AG20443 (cell line): Measurements from ENCODE around the gene ENO4.
A peak's percentile ranks its signal among the peaks of the same experiment; 100 is the strongest.

ENCODE experiments used
- DNase-seq: peaks from one replicate; pipeline ENCODE4 v3.0.0; 2012; ENCODE audit warnings: low spot score, mixed read lengths

ENO4 gene

DNA sequence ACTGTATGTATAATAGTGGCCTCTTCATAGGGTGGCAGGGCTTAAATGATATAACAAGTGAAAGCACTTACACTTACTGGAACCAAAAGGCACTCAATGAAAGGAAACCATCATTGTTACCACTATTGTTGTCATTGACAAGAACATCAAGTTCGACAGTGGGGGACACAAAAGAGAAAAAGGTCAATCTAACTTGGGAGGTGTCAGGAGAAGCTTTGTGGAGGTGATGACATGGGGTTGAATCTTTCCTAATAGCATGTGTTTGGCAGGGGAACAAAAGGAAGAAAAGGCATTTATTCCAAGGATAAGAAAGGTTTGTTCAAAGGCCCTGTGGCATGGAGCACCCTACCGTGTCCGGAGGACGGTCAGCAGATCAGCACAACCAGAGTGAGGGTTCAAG is 18.2 kb upstream of the ENO4 start:
- DNase-seq: no peak

DNA sequence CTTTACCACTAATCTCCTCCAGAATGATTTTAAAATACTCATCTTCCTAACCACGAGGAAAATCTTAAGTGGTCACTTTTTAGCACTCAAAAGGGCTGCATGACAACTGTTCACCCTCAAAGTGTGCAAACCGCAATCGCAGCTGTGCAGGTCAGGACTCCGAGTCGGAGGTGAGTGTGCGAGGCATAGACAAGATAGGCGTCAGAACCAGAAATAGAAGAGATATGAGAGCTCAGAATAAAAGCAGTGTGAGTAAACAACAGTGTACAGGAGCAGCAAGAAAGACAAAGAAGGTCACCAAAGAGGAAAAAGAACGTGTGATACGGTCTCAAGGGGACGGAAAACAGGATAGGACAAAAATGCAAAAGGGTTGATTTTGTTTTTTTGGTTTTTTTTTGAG is 17.5 kb upstream of the ENO4 start:
- DNase-seq: no peak

DNA sequence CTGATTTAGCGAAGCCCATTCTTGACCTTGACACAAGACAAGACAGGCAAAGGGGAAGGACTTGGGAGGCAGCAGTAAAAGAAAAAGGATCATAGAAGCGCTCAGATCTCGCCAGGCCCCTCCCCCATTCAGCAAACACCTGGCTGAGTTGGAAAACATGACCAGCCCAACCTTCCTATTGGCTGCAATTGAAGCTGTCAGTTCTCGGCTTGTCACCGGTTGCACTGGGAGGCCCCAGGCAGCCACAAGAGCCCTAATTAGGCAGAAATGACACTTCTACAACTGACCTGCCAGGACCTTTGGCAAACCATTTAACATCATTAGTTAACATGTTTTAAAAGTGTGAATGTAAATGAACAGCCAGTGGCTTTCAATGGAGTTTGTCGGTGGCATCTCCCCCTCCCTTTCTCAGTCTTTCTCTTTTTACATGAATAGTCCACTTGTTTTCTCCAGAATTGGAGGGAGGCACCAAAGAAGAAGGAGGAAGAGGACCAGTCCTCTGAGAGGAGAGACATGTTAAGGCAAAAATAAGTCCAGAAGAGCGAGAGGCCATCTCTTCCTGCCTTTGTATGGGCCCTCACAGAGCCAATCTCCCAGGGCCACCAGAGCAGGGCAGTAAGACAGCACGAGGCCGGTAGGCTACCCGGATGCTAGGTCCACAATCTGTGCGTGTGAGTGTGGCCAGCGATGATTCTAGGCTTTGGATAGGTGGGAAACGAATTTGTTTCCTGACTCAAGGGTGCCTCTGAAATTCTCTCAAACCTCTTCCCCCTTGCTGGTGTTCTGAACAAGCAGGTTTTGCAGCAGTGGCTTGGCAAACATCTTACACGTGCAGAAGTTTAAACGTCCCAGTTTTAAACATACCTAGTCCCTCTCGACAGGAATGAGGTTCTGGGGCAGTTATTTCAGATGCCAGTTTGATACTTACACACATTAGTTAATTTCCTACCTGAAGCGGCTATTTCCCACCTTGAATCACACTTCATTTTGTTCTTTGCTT is 15.0 kb upstream of the ENO4 start:
- DNase-seq: no peak

DNA sequence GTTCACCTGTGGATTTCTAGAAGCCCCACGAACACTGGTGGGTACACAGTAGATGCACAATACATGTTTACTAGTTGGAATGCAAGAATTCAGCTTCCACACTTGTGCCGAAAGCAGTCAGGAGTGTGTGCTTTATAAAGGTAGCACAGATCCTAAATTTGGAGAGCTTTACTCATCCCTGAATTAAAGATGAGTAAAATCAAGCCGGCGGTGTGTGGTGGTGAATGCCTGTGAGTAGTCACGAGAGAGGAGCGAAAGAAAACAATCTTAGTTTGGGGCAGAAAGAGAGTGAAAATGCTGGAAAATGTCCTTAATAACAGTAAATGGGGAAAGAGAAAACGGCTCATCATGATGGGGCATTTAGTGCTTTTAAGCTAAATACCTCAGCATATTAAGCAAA is 13.6 kb upstream of the ENO4 start:
- DNase-seq: no peak

DNA sequence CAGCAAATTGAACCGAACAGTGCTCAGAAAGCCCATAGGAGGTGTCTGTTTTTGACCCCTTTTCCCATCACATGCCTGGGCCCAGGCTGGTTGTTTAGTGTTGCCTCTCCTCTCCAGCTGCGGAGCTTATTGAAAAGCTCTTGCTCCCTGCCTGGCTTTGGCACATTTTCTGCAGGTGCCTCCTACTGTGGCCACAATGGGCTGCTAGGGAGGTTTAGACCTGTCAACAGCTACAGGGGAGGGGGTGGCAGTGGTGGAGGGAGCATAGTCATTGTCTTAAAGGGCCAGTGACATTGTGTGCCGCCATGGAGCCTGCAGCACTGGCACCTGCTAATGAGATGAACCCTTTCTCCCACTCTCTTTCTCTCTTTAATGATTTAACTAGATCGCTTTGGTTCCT is 13.2 kb upstream of the ENO4 start:
- DNase-seq: peak; percentile 11

DNA sequence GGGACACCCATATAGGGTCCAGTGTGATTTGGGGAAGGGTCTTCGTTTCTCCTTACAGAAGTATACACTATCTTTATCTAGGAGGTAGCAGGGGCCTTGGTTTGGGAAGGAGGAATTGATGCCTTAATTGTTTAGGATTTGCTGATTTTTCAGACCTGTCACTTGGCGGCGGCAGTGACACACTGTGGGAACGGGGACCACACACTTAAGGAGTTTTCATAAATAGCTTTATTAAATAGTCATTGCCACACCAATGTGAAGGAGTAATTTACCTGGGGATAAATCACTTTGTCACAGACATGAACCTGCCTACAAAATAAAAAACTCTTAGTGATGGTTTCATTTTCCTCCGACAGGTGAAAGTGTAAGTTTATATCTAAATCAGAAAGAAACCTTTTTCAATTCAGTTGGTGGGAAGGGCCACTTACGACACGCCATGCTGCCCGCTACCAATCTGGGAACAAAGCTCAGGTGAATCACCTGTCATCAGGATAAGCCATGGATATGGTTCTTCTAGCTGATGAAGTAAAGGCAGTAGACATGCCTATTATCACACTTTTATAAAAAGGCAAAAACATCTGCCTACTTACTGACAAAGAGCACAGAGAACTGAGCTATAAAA is 12.3 kb upstream of the ENO4 start:
- DNase-seq: no peak

DNA sequence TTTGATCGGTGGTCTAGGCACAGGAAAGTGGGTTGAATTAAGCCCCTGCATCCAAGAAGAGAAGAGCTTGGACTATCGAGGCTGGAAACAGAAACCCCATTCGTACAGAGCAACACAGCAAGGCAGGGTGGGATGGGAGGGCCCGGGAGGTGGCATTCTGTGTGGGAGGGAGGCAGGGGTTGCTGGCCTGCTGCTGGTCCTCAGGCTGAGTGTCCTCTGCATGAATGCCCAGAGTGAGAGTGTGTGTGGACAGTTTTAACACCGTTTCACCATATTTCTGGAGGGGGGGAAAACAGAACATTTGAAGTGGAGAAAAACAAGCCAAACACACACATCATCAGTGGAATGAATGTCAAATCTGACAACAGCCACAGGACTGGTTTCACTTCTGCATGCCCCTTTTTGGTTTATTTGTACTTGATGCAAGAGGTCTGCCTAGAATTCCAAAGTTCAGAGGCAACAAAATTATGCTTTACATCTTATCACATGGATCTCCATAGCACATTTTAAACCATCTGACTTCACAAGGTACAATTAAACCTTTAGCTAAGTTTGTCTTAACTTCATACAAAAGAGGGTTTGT is 11.1 kb upstream of the ENO4 start:
- DNase-seq: no peak

DNA sequence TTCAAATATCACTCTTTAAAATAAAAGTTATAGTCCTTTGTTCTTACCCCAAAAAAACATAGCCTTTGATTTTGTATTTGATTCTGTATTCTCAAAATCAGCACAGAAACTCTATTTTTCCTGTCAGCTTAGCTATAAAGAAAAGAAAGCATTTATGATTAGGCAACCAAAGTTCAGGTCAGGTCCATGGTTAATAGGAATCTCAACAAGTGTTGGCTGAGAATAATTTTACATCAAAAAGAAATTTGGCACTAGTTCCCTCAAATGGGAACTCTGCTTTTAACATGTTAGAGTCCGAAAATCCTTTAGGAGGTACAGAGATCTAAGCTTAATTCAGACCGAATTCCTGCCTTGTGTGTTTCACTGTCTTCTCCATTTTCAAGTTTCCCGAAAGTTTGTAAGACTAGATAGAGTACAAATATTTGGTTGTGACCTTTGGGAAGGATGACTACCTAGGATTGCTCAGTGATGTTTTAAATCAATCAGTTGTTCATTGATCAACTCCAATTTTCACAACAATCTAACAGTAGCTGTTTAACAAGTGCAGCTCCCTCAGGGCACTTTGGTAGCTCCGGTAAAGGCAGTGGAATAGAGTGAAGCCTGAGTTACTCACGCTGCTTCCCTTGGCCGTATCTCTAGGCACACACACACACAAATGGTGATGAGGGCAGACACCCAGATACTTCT is 8.8 kb upstream of the ENO4 start:
- no peak for DNase-seq

DNA sequence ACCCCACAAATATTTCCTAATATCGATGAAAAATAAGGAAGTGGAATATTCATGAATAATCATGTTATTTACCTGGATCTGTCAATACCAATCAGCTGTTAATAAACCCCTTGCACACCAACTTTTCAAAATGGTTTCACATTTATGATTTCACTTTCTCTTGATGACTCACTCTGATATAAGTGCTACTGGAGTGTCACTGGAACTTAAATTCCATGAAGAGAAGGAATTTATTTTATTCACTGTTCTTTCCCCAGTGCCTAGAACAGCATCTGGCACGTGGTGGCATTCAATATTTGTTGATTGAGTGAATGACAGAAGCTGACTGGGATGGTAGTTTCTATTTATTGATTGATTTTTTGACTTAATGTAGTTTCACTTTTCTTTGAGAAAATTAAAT is 3.5 kb upstream of the ENO4 start:
- no peak for DNase-seq

DNA sequence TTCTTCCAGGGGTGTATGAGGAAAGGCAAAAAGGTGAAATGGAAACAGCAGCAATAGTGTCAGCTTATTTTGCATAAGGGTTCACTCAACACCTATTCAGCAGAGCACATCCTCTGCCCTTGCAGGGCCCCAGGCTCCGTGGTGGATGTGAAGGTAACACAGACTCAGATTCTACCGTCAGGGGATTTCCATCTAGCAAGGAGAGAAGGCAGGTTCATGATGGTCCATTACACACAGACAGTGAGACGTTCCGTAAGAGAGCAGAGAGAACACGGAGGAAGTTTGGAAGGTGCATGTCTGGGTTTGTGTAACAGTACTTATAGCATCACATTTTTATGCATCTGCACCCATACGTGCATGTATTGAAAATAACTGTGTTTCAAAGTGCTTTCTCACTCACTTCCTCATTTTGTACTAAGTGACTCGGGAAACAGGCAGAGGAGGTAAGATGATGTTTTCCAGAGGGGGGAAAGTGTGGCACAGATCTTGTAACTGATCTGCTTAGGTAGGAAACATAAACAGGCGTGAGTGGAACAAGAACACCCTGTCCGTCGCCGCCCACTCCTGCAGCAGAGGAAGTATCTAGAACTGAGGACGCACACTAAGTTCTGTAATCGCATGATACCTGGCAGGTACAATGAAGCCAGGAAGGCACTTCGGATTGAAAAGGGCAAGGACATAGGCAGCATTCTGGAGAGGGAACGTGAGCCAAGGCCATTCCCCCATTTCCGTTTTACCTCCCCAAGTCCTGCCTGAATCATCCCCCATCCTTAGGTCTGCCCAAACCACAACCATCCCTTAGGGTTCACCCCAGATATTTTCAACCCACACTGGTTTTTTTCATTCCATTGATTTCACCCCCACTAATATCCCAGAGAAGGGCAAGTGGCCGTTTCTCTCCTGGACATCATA is 1.0 kb upstream of the ENO4 start:
- peak; percentile 16 for DNase-seq

DNA sequence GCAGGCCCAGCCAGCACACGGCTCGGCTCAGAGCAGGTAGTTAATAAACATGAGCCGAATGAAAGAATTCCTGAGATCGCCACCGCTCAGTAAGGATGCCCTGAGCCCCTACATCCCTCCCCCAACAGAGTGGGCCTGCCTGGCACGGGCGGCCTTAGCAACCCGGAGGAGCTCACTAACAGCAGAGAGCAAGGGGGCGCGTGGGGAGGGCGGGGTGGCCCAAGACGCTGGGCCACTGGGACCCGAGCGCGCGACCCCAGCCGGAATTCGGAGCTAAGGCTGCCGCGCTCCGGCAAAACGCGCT is 403 bp upstream of the ENO4 start:
- peak; percentile 30 for DNase-seq

DNA sequence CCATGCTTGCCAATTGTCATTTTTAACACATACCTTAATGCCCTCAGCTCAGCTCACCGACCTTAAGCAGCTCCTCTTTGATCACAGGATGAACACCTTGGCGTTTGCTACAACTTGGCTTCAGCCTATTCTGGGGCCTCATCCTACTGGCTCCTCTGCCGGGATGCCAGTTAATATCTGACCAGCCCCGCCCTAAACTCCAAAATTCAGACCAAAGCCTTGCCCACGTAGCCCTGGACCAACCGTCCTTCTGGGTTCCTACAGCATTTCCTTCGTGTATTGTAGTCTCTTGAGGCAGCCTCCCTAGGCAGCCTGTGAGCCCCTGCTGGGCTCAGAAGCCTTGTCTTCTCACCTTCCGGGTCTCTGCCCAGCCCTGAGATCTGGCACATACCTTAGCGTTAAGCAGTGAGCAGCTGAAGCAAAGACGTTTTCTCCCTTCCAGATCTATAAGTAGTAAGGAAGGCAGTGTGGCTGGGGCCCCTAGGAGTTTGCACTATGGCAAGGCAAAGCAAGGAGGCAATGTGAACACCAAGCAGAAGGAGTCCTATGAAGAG is 836 bp downstream of the ENO4 start:
- DNase-seq: no peak

DNA sequence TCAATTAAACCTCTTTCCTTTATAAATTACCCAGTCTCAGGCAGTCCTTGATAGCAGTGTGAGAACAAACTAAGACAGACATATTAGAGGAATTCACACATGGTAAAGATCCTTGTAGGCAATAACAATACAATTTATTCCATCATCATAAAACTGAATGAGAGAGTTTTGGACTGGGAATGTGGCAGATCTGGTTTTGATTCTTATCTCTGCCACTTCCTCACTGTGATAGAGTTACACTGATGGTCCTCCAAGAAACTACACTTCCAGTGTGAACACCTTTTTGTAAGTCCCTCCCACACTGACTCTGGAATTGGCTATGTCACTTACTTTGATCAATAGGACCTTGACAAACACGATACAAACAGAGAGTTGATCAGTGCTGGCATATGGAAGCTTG is 2.9 kb downstream of the ENO4 start:
- no peak for DNase-seq

DNA sequence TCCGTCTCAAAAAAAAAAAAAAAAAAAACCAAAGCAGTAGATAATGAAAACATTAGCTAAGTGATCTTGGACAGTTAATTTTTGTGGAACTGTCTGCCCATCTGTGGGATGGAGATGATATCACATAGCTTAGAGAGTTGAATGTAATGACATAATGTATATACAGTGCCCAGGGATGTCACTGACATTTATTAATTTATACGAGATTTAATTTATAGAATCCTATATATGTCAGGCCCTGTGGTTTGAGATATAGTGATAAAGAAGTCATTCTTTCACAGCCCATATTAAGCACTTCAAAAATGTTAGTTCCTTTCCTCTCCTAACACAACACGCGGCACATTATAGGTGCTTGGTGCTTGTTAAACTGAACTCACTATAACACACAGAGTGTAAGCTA is 4.0 kb downstream of the ENO4 start:
- no peak for DNase-seq

DNA sequence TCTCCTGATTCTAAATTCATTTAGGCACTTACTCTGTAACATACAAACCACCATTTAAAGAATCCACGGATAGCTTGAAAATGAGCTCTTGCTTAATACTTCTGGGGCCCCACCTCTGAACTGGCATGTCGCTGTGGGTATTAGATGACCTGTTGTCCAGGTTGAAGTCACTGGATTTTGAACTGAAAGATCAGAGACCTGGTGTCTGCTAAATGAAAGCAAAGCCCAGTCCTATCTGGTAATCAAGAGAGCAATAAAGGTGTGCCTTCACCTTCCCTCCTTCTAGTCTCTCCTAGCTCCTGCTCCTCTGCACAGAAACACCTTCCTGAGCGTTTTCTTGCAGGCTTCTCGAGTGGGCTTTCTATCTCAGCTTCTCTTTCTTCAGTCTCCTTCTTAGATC is 4.4 kb downstream of the ENO4 start:
- DNase-seq: no peak

DNA sequence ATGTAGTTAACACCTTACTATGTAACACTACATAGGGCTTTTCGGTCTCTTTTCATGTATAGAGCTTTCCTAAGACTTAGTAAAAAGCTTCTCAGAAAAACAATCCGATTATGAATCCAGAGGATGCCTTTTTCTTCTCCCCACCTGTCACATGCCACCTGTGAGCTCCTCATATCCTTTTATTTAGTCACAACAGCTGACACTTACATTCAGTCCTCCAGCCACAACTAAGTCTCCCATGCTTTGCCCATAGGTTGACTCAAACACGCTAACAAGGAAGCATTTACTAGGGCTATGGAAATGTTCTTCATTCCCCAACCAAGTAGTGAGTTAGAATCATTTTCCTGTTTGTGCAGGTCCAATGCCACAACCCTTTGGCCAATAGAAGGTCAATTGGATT is 7.9 kb downstream of the ENO4 start:
- DNase-seq: no peak

DNA sequence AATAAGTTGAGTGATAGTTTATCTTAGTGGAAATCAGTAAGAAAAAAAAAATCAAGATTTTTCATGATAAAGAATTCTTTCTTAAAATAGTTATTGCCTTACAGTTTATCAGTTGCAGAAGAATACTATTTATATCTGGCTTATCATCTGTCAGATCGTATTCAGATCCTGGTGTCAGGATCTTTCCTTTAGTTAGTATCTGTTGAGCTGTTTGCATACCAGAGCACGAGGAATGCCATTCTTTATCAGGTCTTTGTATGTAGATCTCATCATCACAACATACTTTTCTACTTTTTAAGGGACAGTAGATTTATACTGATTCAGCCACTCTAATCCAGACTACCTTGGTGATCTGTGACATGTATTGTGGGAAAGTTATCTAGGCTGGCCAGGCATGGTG is 12.5 kb downstream of the ENO4 start:
- no peak for DNase-seq

DNA sequence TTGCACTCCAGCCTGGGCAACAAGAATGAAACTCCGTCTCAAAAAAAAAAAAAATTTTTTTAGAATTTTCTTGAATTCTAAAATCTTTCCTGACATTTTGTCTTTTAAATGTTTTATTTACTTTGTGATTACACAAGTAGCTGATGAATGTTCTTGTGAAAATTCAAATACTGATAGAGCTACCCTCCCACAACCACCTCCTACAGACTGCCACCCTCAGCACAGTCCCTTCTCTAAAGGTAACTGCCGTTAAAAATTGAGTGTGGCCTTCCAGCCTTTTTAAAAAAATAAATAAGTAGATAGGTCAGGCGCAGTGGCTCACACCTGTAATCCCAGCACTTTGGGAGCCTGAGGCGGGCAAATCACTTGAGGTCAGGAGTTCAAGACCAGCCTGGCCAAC is 15.1 kb downstream of the ENO4 start:
- DNase-seq: no peak

DNA sequence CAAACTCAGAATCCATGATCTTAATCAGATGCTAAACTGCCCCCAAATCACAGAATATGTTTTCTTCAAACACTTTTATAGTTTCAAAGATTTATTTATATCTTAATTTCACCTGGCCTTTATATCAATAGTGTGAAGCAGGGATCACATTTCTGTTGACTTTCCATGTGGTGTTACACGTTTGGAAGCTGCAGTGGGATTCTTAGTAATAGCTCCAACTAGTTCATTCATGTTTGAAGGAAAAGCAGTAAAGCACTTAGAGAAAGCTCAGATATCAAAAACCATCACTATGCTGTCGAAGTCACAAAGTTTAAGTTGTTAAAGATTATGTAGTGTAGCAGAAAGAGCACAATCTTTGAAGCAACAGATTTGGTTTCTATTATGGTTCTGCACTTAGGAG is 16.8 kb downstream of the ENO4 start:
- no peak for DNase-seq

DNA sequence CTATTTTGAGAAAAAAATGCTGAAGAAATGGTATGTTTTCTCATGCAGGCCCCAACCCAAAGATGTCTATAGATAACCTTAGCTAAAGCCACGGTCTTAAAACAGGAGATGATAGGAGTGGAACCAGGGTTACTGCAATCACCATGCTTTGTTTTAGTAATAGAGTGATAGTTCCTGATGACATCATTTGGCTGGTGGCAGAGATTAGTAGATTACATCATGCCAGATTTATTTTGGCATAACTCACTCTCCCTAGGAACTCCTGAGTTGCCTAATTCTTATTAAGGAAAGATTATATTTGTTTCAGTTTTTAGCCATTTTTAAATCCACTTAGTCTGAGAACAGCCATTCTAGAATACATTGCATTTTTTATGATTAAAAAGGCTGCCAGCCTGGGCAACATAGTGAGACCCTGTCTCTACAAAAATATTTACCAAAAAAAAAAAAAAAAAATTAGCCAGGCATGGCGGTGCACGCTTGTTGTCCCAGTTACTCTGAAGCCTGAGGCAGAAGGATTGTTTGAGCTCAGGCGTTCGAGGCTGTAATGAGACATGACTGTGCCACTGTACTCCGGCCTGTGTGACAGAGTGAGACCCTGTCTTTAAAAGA is 17.8 kb downstream of the ENO4 start:
- DNase-seq: peak; percentile 38

DNA sequence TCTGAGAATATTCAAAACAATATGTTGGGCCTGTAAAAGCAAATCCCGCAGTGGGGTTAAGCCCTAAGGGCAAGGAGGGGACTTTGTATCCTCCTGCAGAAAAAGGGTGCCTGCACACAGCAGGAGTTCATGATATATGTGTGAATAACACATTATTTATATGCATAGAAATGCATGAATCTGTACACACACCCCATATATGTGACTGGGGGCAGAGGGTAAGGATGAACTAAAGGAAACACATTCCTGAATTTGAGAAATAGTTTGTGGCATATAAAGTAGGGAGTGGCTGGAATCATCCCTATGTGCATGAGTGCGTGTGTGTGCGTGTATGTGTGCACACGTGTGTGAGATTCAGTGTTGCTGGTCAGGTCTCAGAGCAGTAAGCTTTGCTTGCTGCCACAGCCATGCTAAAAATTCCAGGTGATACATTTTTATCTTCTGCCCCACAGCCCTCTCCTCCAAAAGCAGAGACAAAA is 18.9 kb downstream of the ENO4 start:
- no peak for DNase-seq
